Heart left ventricle (tissue), 16 donors: ENCODE measurements around the gene WDFY3. TPM values are rescaled to one million over a fixed set of nuclear protein-coding genes. Genes with fewer than 3 reads are reported as not detected.

ENCODE experiments used
- ATAC-seq, 4 donors: fragments of 200-7000 bp; cut with Tn5 transposase; one replicate each; pipeline ENCODE4 v1.9.1; 2020 to 2022; ENCODE audit warnings: moderate library complexity in 4 of 4, mild to moderate bottlenecking in 3 of 4, moderate number of reproducible peaks in 1 of 4
- DNase-seq, 5 donors: peaks; one replicate each; pipeline ENCODE4 v3.0.0-alpha.2; 2020
- H3K27ac ChIP-seq, 12 donors: fragments of 200-600 bp; sonication (generic) in 4 of 12; one replicate each; pipeline versions ENCODE4 v1.5.0 to v1.8.0; 2016 to 2022; ENCODE audit warnings: mild to moderate bottlenecking in 2 of 12
- H3K27me3 ChIP-seq, 9 donors: fragments of 200-600 bp; sonication (generic) in 2 of 9; one replicate each; pipeline versions ENCODE4 v1.5.1 to v1.8.0; 2016 to 2022; ENCODE audit warnings: mild to moderate bottlenecking in 3 of 9
- H3K36me3 ChIP-seq, 9 donors: fragments of 200-600 bp; sonication (generic) in 2 of 9; one replicate each; pipeline versions ENCODE4 v1.5.0 to v1.8.0; 2018 to 2022; ENCODE audit warnings: mild to moderate bottlenecking in 2 of 9
- H3K4me1 ChIP-seq, 12 donors: fragments of 200-600 bp; sonication (generic) in 4 of 12; one replicate each; pipeline versions ENCODE4 v1.5.0 to v1.8.0; 2016 to 2022; ENCODE audit warnings: mild to moderate bottlenecking in 3 of 12
- H3K4me3 ChIP-seq, 12 donors: fragments of 200-600 bp; sonication (generic) in 4 of 12; one replicate each; pipeline versions ENCODE4 v1.5.0 to v1.8.0; 2017 to 2022; ENCODE audit warnings: mild to moderate bottlenecking in 9 of 12, moderate library complexity in 4 of 12
- H3K9me3 ChIP-seq, 12 donors: fragments of 200-600 bp; sonication (generic) in 4 of 12; one replicate each; pipeline versions ENCODE4 v1.5.0 to v1.8.0; 2016 to 2022; ENCODE audit warnings: mild to moderate bottlenecking in 1 of 12
- POLR2A ChIP-seq, 2 donors: fragments of 450-650 bp; IDR thresholded peaks; one replicate each; pipeline ENCODE4 v1.6.1; 2017; ENCODE audit warnings: antibody characterized with exemption in 2 of 2, mild to moderate bottlenecking in 2 of 2, moderate library complexity in 2 of 2
- WGBS, 4 donors: extraction: QIAGEN DNeasy Blood & Tissue Kit in 2 of 4; methylation state at CpG; one replicate each; pipeline versions ENCODE4 v1.1.5 to v1.1.7; 2013 to 2018; 5-methylcytosine and 5-hydroxymethylcytosine counted together
- intact Hi-C, 10 donors: fragments of 100-400 bp; cut with DNase I; formaldehyde crosslinking; loops; one replicate each; pipeline versions ENCODE4 v1.11.1 to v1.14.2; 2022
- polyA plus RNA-seq, 2 donors: library from polyadenylated mRNA; stranded (reverse); fragments of 200-250 nt; gene quantifications; one replicate each; pipeline ENCODE4 v1.2.3, GENCODE V29; 2013
- total RNA-seq, 9 donors: library from RNA; depleted of rRNA in 2 of 9; stranded (reverse); fragments of >200 nt in 2 of 9; fragmentation: NEBNext Ultra II Directional in 3 of 9; extraction: Animal tissue kit (Norgen Biotek cat#: 25700) in 3 of 9; gene quantifications; one replicate each; pipeline versions ENCODE4 v1.1.0 to v1.2.4, GENCODE V29; 2016 to 2023
- TF ChIP-seq, protein P1 (sequence below), 12 donors: fragments of 200-600 bp; sonication (generic) in 4 of 12; IDR thresholded peaks; one replicate each; pipeline versions ENCODE4 v1.5.0 to v1.8.0; 2018 to 2022; ENCODE audit warnings: antibody characterized with exemption in 12 of 12, mild to moderate bottlenecking in 5 of 12
- donor health status: ischemic (EF 13 %, LVEDD 7.1; RV severe dilation, severe dysfunction).
- donor health status: healthy with polysubstance abuse.
- donor health status: DM: no; HTN: yes; CAD: no.
- donor health status: DM: no; HTN: no; CAD: no.
- donor health status: ischemic (EF 25% LVEDD 6.9; RV normal size, moderate dysfunction).
- donor health status: ischemic (EF 25% LVEDD 5.7; RV mildly dilated, moderate dysfunction).
- donor health status: healthy.
- donor health status: DM: yes; HTN: yes; CAD: no.
- donor health status: ischemic (EF 35%, LVEDD 5.7; RV mildly dilated, moderate dysfunction).
- donor health status: nonischemic (EF 11% LVEDD 7.7; RV severe dilation, severe dysfunction).
- donor health status: DM: yes; HTN: yes; CAD: no.
- donor health status: PGD.
- donor health status: ischemic (EF 29% LVEDD 5.4; RV normal size, mild dysfunction).
- donor health status: nonischemic (EF 23%, LVEDD 6.1; RV moderate dilation, normal function).

WDFY3 gene
- total and polyA plus RNA-seq, 11 donors = 5.0 to 103 (median 40.4) TPM

DNA sequence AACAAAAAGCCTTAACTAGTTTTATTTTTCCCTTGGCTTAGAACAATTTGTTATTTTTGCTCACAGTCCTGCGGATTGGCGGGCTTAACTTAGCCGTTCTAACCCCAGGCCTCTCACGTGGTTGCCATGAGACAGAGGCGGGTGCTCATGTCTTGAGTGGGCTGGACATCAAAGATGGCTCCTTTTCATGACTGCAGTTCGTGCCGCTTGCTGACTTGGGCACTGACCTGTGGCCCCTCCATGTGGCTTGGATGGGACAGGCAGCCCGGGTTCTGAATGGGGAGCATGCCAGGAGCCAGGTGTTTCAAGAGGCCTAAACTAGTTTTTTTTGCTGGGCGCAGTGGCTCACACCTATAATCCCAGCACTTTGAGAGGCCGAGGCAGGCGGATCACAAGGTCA, 342.8 kb downstream of the WDFY3 start:
- intact Hi-C loops = no loop called here
- no peaks in the 10 kb centered on the region for H3K4me1 ChIP-seq
- H3K9me3 ChIP-seq = no peaks in the 10 kb centered on the region
- no peaks in the 10 kb centered on the region for H3K27me3 ChIP-seq
- ATAC-seq (no peak), DNase-seq (no peak)
- H3K4me3 ChIP-seq = no peak overlapping the region
- H3K36me3 ChIP-seq = no peaks in the 10 kb centered on the region
- H3K27ac ChIP-seq = no peak overlapping the region
- WGBS, 4 donors = 94 to 98% (median 95%) methylated on average over 11 of the region's 11 CpGs
- TF ChIP-seq POLR2A (IDR thresholded peaks at IDR 0.05) = no peak
- TF ChIP-seq, protein P1, sequence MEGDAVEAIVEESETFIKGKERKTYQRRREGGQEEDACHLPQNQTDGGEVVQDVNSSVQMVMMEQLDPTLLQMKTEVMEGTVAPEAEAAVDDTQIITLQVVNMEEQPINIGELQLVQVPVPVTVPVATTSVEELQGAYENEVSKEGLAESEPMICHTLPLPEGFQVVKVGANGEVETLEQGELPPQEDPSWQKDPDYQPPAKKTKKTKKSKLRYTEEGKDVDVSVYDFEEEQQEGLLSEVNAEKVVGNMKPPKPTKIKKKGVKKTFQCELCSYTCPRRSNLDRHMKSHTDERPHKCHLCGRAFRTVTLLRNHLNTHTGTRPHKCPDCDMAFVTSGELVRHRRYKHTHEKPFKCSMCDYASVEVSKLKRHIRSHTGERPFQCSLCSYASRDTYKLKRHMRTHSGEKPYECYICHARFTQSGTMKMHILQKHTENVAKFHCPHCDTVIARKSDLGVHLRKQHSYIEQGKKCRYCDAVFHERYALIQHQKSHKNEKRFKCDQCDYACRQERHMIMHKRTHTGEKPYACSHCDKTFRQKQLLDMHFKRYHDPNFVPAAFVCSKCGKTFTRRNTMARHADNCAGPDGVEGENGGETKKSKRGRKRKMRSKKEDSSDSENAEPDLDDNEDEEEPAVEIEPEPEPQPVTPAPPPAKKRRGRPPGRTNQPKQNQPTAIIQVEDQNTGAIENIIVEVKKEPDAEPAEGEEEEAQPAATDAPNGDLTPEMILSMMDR (IDR thresholded peaks at IDR 0.05) = no peak

DNA sequence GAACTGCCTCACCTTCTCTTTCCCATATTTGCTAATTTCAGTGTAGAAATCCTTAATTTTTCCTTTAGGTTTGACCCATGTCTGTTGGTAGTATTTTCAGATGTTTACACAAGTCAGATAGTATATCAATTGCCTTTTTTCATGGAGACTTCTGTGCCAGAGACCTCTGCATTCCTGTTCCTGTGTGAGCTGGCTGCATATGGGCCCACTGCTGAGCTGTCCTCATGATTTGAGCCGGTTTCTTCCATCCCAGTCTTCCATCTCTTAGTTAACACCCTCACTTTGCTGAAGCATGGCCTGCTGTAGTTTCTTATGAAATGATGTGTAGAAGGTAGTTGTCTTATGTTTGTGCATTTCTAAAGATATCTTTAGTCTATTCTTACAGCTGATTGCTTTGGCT, 343.5 kb downstream of the WDFY3 start:
- 65 to 69% (median 67%) methylated on average over 1 of the region's 1 CpG for WGBS, 4 donors
- ATAC-seq (no peak), DNase-seq (no peak)
- intact Hi-C loops = no loop called here
- Histone ChIP-seq H3K27ac (no peak overlapping the region), H3K27me3 (no peaks in the 10 kb centered on the region), H3K4me3 (no peak overlapping the region), H3K36me3 (no peaks in the 10 kb centered on the region), H3K4me1 (no peaks in the 10 kb centered on the region), H3K9me3 (no peaks in the 10 kb centered on the region)
- TF ChIP-seq, protein P1 (IDR thresholded peaks at IDR 0.05) = no peak
- no peak for TF ChIP-seq POLR2A (IDR thresholded peaks at IDR 0.05)
